ENCODE measurements around the gene COL20A1.

The COL20A1 gene

GRCh38 chr20:63377256-63377941 lies 84.4 kb downstream of the COL20A1 start:
- H3K23ac ChIP-seq (ENCODE audit: low read length), result no peak overlapping the region
- DNase-seq, result no peak
- no peak overlapping the region for H3K4me3 ChIP-seq (ENCODE audit: low read depth, low read length)
- no peak overlapping the region for H2BK12ac ChIP-seq (ENCODE audit: low read length)
- H3K18ac ChIP-seq (ENCODE audit: low read length), result no peak overlapping the region
- no peaks in the 10 kb centered on the region for H3K4me1 ChIP-seq (ENCODE audit: control insufficient read depth in 1 of 2, insufficient read depth in 2 of 2, low read length in 2 of 2)
- H2BK120ac ChIP-seq (ENCODE audit: insufficient read depth, low read length, poor library complexity), result no peak overlapping the region
- no peak overlapping the region for H3K4ac ChIP-seq (ENCODE audit: low read depth, low read length)
- no peak overlapping the region for H3K4me2 ChIP-seq (ENCODE audit: low read length)
- no peaks in the 10 kb centered on the region for H3K79me2 ChIP-seq (ENCODE audit: control insufficient read depth, insufficient read depth, low read length, poor library complexity)
- H2AK5ac ChIP-seq (ENCODE audit: low read length), result no peak overlapping the region
- H4K91ac ChIP-seq (ENCODE audit: low read depth, low read length), result no peak overlapping the region
- H2BK5ac ChIP-seq (ENCODE audit: low read depth, low read length, poor library complexity), result no peak overlapping the region
- no peak overlapping the region for H3K27ac ChIP-seq (ENCODE audit: low read depth, low read length)
- no peaks in the 10 kb centered on the region for H3K36me3 ChIP-seq (ENCODE audit: control insufficient read depth in 1 of 2, insufficient read depth in 2 of 2, low read length in 2 of 2)
- peaks cover 10% of the 10 kb centered on the region for H3K9me3 ChIP-seq (ENCODE audit: insufficient read depth, low read depth, low read length)
- H4K12ac ChIP-seq (ENCODE audit: low read depth, low read length), result no peak overlapping the region
- no peaks in the 10 kb centered on the region for H3K27me3 ChIP-seq (ENCODE audit: insufficient read depth, low read length)
- no peaks in the 10 kb centered on the region for H3K79me1 ChIP-seq (ENCODE audit: low read length)
- no CpG with 5 or more reads among the region's 32 CpGs for WGBS (ENCODE audit: extremely low coverage, insufficient coverage, insufficient read length)
- H2AFZ ChIP-seq (ENCODE audit: insufficient read depth, low read length, poor library complexity), result no peak overlapping the region
- no peak overlapping the region for H3K9ac ChIP-seq (ENCODE audit: low read length)
- H3K14ac ChIP-seq (ENCODE audit: low read length), result no peak overlapping the region
- H4K8ac ChIP-seq (ENCODE audit: low read depth, low read length), result no peak overlapping the region

- H3K79me2 ChIP-seq (ENCODE audit: control insufficient read depth, insufficient read depth, low read length, poor library complexity), result no peaks in the 10 kb centered on the region
- no peaks in the 10 kb centered on the region for H3K27me3 ChIP-seq (ENCODE audit: insufficient read depth, low read length)
- no peak overlapping the region for H4K8ac ChIP-seq (ENCODE audit: low read depth, low read length)
- H2BK5ac ChIP-seq (ENCODE audit: low read depth, low read length, poor library complexity), result no peak overlapping the region
- H2BK12ac ChIP-seq (ENCODE audit: low read length), result no peak overlapping the region
- no peak overlapping the region for H3K27ac ChIP-seq (ENCODE audit: low read depth, low read length)
- H2AFZ ChIP-seq (ENCODE audit: insufficient read depth, low read length, poor library complexity), result no peak overlapping the region
- no peak overlapping the region for H3K23ac ChIP-seq (ENCODE audit: low read length)
- no peak overlapping the region for H3K4ac ChIP-seq (ENCODE audit: low read depth, low read length)
- H3K18ac ChIP-seq (ENCODE audit: low read length), result no peak overlapping the region
- no peak for DNase-seq
- WGBS (ENCODE audit: extremely low coverage, insufficient coverage, insufficient read length), result no CpG with 5 or more reads among the region's 15 CpGs
- no peak overlapping the region for H3K4me2 ChIP-seq (ENCODE audit: low read length)
- no peak overlapping the region for H3K4me3 ChIP-seq (ENCODE audit: low read depth, low read length)
- H4K12ac ChIP-seq (ENCODE audit: low read depth, low read length), result no peak overlapping the region
- no peaks in the 10 kb centered on the region for H3K36me3 ChIP-seq (ENCODE audit: control insufficient read depth in 1 of 2, insufficient read depth in 2 of 2, low read length in 2 of 2)
- no peak overlapping the region for H2BK120ac ChIP-seq (ENCODE audit: insufficient read depth, low read length, poor library complexity)
- H3K79me1 ChIP-seq (ENCODE audit: low read length), result no peaks in the 10 kb centered on the region
- H3K4me1 ChIP-seq (ENCODE audit: control insufficient read depth in 1 of 2, insufficient read depth in 2 of 2, low read length in 2 of 2), result no peaks in the 10 kb centered on the region
- H3K9ac ChIP-seq (ENCODE audit: low read length), result no peak overlapping the region
- H3K14ac ChIP-seq (ENCODE audit: low read length), result no peak overlapping the region
- peaks cover 10% of the 10 kb centered on the region for H3K9me3 ChIP-seq (ENCODE audit: insufficient read depth, low read depth, low read length)
- no peak overlapping the region for H2AK5ac ChIP-seq (ENCODE audit: low read length)
- H4K91ac ChIP-seq (ENCODE audit: low read depth, low read length), result no peak overlapping the region
These were observed 85.0 kb downstream of the COL20A1 start for GRCh38 chr20:63377951-63378381.

GRCh38 chr20:63378626-63379025 lies 85.6 kb downstream of the COL20A1 start:
- WGBS (ENCODE audit: extremely low coverage, insufficient coverage, insufficient read length), result no CpG with 5 or more reads among the region's 12 CpGs
- H3K27me3 ChIP-seq (ENCODE audit: insufficient read depth, low read length), result no peaks in the 10 kb centered on the region
- H4K91ac ChIP-seq (ENCODE audit: low read depth, low read length), result no peak overlapping the region
- no peak overlapping the region for H4K8ac ChIP-seq (ENCODE audit: low read depth, low read length)
- H3K79me2 ChIP-seq (ENCODE audit: control insufficient read depth, insufficient read depth, low read length, poor library complexity), result no peaks in the 10 kb centered on the region
- H3K27ac ChIP-seq (ENCODE audit: low read depth, low read length), result no peak overlapping the region
- no peaks in the 10 kb centered on the region for H3K36me3 ChIP-seq (ENCODE audit: control insufficient read depth in 1 of 2, insufficient read depth in 2 of 2, low read length in 2 of 2)
- H2BK120ac ChIP-seq (ENCODE audit: insufficient read depth, low read length, poor library complexity), result no peak overlapping the region
- H3K4me1 ChIP-seq (ENCODE audit: control insufficient read depth in 1 of 2, insufficient read depth in 2 of 2, low read length in 2 of 2), result no peaks in the 10 kb centered on the region
- no peak overlapping the region for H3K18ac ChIP-seq (ENCODE audit: low read length)
- H3K9me3 ChIP-seq (ENCODE audit: insufficient read depth, low read depth, low read length), result peaks cover 10% of the 10 kb centered on the region
- H3K23ac ChIP-seq (ENCODE audit: low read length), result no peak overlapping the region
- no peak overlapping the region for H4K12ac ChIP-seq (ENCODE audit: low read depth, low read length)
- no peak overlapping the region for H3K4me2 ChIP-seq (ENCODE audit: low read length)
- H2BK12ac ChIP-seq (ENCODE audit: low read length), result no peak overlapping the region
- H3K4me3 ChIP-seq (ENCODE audit: low read depth, low read length), result no peak overlapping the region
- H3K9ac ChIP-seq (ENCODE audit: low read length), result no peak overlapping the region
- H3K4ac ChIP-seq (ENCODE audit: low read depth, low read length), result no peak overlapping the region
- no peak overlapping the region for H2AFZ ChIP-seq (ENCODE audit: insufficient read depth, low read length, poor library complexity)
- no peak overlapping the region for H3K14ac ChIP-seq (ENCODE audit: low read length)
- no peaks in the 10 kb centered on the region for H3K79me1 ChIP-seq (ENCODE audit: low read length)
- DNase-seq, result no peak
- H2BK5ac ChIP-seq (ENCODE audit: low read depth, low read length, poor library complexity), result no peak overlapping the region
- no peak overlapping the region for H2AK5ac ChIP-seq (ENCODE audit: low read length)

GRCh38 chr20:63379296-63379695 lies 86.3 kb downstream of the COL20A1 start:
- Histone ChIP-seq H3K9me3 (ENCODE audit: insufficient read depth, low read depth, low read length) (peaks cover 10% of the 10 kb centered on the region), H3K9ac (ENCODE audit: low read length) (no peak overlapping the region), H3K23ac (ENCODE audit: low read length) (no peak overlapping the region), H3K36me3 (ENCODE audit: control insufficient read depth in 1 of 2, insufficient read depth in 2 of 2, low read length in 2 of 2) (no peaks in the 10 kb centered on the region), H2AK5ac (ENCODE audit: low read length) (no peak overlapping the region), H3K18ac (ENCODE audit: low read length) (no peak overlapping the region), H3K14ac (ENCODE audit: low read length) (no peak overlapping the region), H4K8ac (ENCODE audit: low read depth, low read length) (no peak overlapping the region), H2AFZ (ENCODE audit: insufficient read depth, low read length, poor library complexity) (no peak overlapping the region), H4K91ac (ENCODE audit: low read depth, low read length) (no peak overlapping the region), H3K4ac (ENCODE audit: low read depth, low read length) (no peak overlapping the region), H2BK120ac (ENCODE audit: insufficient read depth, low read length, poor library complexity) (no peak overlapping the region), H3K4me2 (ENCODE audit: low read length) (no peak overlapping the region), H2BK5ac (ENCODE audit: low read depth, low read length, poor library complexity) (no peak overlapping the region), H3K4me1 (ENCODE audit: control insufficient read depth in 1 of 2, insufficient read depth in 2 of 2, low read length in 2 of 2) (no peaks in the 10 kb centered on the region), H2BK12ac (ENCODE audit: low read length) (no peak overlapping the region), H3K27me3 (ENCODE audit: insufficient read depth, low read length) (no peaks in the 10 kb centered on the region), H3K4me3 (ENCODE audit: low read depth, low read length) (no peak overlapping the region), H4K12ac (ENCODE audit: low read depth, low read length) (no peak overlapping the region), H3K79me1 (ENCODE audit: low read length) (no peaks in the 10 kb centered on the region), H3K27ac (ENCODE audit: low read depth, low read length) (no peak overlapping the region), H3K79me2 (ENCODE audit: control insufficient read depth, insufficient read depth, low read length, poor library complexity) (no peaks in the 10 kb centered on the region)
- no CpG with 5 or more reads among the region's 11 CpGs for WGBS (ENCODE audit: extremely low coverage, insufficient coverage, insufficient read length)
- DNase-seq, result no peak

All from trophoblast cell (in vitro differentiated cells and primary cell).